WTC11 (cell line): ENCODE measurements around the gene ZDHHC18. TPM values are rescaled to one million over a fixed set of nuclear protein-coding genes. Genes with fewer than 3 reads are reported as not detected.

Experiments
- ATAC-seq: fragments of 200-7000 bp; cut with Tn5 transposase; 2 replicates; pipeline ENCODE4 v1.10.0; 2021; ENCODE audit warnings: mild to moderate bottlenecking, moderate library complexity
- CTCF ChIA-PET: fragments of 300-600 bp; sonication (Branson Sonifier 250); formaldehyde crosslinking; loops from one replicate; lab custom pipeline; 2021; ENCODE audit warnings: antibody characterized with exemption; lab: Charles Lee
- POLR2A ChIA-PET: fragments of 350-600 bp; sonication (Branson Sonifier 250); formaldehyde crosslinking; loops from one replicate; lab custom pipeline; 2021; ENCODE audit warnings: antibody characterized with exemption; lab: Charles Lee
- DNase-seq: peaks from one replicate; pipeline ENCODE4 v3.0.0; 2021; ENCODE audit warnings: low spot score
- H3K27ac Mint-ChIP-seq: 2 replicates; pipeline ENCODE4 v1.8.0; 2021; ENCODE audit warnings: mixed read lengths
- H3K27me3 Mint-ChIP-seq: 2 replicates; pipeline ENCODE4 v1.8.0; 2021; ENCODE audit warnings: low read depth, mild to moderate bottlenecking, moderate library complexity, mixed read lengths
- H3K36me3 Mint-ChIP-seq: 2 replicates; pipeline ENCODE4 v1.8.0; 2021; ENCODE audit warnings: mixed read lengths
- H3K4me1 Mint-ChIP-seq: 2 replicates; pipeline ENCODE4 v1.8.0; 2022; ENCODE audit warnings: mixed read lengths
- H3K4me3 Mint-ChIP-seq: 2 replicates; pipeline ENCODE4 v1.8.0; 2021; ENCODE audit warnings: mild to moderate bottlenecking, moderate library complexity, mixed read lengths
- H3K9me3 Mint-ChIP-seq: 2 replicates; pipeline ENCODE4 v1.8.0; 2021; ENCODE audit warnings: mixed read lengths
- EMX1 ChIP-seq: fragments of 250-450 bp; sonication (Bioruptor Pico); IDR thresholded peaks from 2 replicates; pipeline ENCODE4 v1.8.0; 2021; ENCODE audit warnings: mild to moderate bottlenecking
- FOXJ3 ChIP-seq: sonication (generic); formaldehyde crosslinking; IDR thresholded peaks from 2 replicates; pipeline ENCODE4 v1.9.0; 2021; ENCODE audit warnings: missing genetic modification reagents, mild to moderate bottlenecking, borderline replicate concordance
- FOXK1 ChIP-seq: sonication (generic); formaldehyde crosslinking; IDR thresholded peaks from 2 replicates; pipeline ENCODE4 v1.8.0; 2022; ENCODE audit warnings: mild to moderate bottlenecking, moderate library complexity, missing genetic modification reagents
- FOXP1 ChIP-seq: sonication (generic); formaldehyde crosslinking; IDR thresholded peaks from 2 replicates; pipeline ENCODE4 v1.8.0; 2022; ENCODE audit warnings: missing genetic modification reagents, mild to moderate bottlenecking, moderate library complexity, borderline replicate concordance
- NFYB ChIP-seq: sonication (generic); formaldehyde crosslinking; conservative IDR thresholded peaks from 2 replicates; pipeline ENCODE4 v1.8.0; 2022; ENCODE audit warnings: low read depth, missing genetic modification reagents
- NR1H2 ChIP-seq: sonication (generic); formaldehyde crosslinking; IDR thresholded peaks from 2 replicates; pipeline ENCODE4 v1.9.0; 2021; ENCODE audit warnings: mild to moderate bottlenecking, moderate library complexity, missing genetic modification reagents
- OVOL2 ChIP-seq: fragments of 250-450 bp; sonication (Bioruptor Pico); IDR thresholded peaks from 2 replicates; pipeline ENCODE4 v1.9.0; 2021; ENCODE audit warnings: mild to moderate bottlenecking, borderline replicate concordance
- TCF7 ChIP-seq: sonication (generic); formaldehyde crosslinking; IDR thresholded peaks from 2 replicates; pipeline ENCODE4 v1.8.0; 2022; ENCODE audit warnings: mild to moderate bottlenecking, low read depth, missing genetic modification reagents, moderate library complexity
- TEAD4 ChIP-seq: sonication (generic); formaldehyde crosslinking; IDR thresholded peaks from 2 replicates; pipeline ENCODE4 v1.8.0; 2022; ENCODE audit warnings: mild to moderate bottlenecking, missing genetic modification reagents
- TP53 ChIP-seq: sonication (generic); formaldehyde crosslinking; IDR thresholded peaks from 2 replicates; pipeline ENCODE4 v1.8.1; 2023; ENCODE audit warnings: mild to moderate bottlenecking, missing genetic modification reagents
- ZNF423 ChIP-seq: fragments of 250-450 bp; sonication (Bioruptor Pico); IDR thresholded peaks from 2 replicates; pipeline ENCODE4 v2.1.2; 2022; ENCODE audit warnings: mild to moderate bottlenecking, moderate library complexity
- ZNF671 ChIP-seq: fragments of 250-450 bp; sonication (Bioruptor Pico); IDR thresholded peaks from 2 replicates; pipeline ENCODE4 v1.8.0; 2021; ENCODE audit warnings: mild to moderate bottlenecking
- total RNA-seq: library from RNA; stranded (reverse); gene quantifications from 3 replicates; pipeline ENCODE4 v1.2.3, GENCODE V29; 2021
- TF ChIP-seq, protein P1 (sequence below): sonication (generic); formaldehyde crosslinking; IDR thresholded peaks from 2 replicates; pipeline ENCODE4 v1.8.1; 2023; ENCODE audit warnings: mild to moderate bottlenecking, missing genetic modification reagents, borderline replicate concordance
- TF ChIP-seq, protein P2 (sequence below): sonication (generic); formaldehyde crosslinking; IDR thresholded peaks from 2 replicates; pipeline ENCODE4 v1.8.0; 2022; ENCODE audit warnings: missing genetic modification reagents
- TF ChIP-seq, protein P3 (sequence below): fragments of 250-450 bp; sonication (Bioruptor Pico); IDR thresholded peaks from 2 replicates; pipeline ENCODE4 v1.9.0; 2021; ENCODE audit warnings: moderate library complexity, mild to moderate bottlenecking, inconsistent platforms, borderline replicate concordance
- TF ChIP-seq, protein P4 (sequence below): fragments of 250-450 bp; sonication (Bioruptor Pico); IDR thresholded peaks from 2 replicates; pipeline ENCODE4 v1.9.0; 2021; ENCODE audit warnings: mild to moderate bottlenecking
- TF ChIP-seq, protein P5 (sequence below): sonication (generic); formaldehyde crosslinking; IDR thresholded peaks from 2 replicates; pipeline ENCODE4 v1.8.0; 2023; ENCODE audit warnings: missing genetic modification reagents, mild to moderate bottlenecking, borderline replicate concordance
- TF ChIP-seq, protein P6 (sequence below): fragments of 250-450 bp; sonication (Bioruptor Pico); IDR thresholded peaks from 2 replicates; pipeline ENCODE4 v1.8.0; 2021; ENCODE audit warnings: mild to moderate bottlenecking
- TF ChIP-seq, protein P7 (sequence below): sonication (generic); formaldehyde crosslinking; IDR thresholded peaks from 2 replicates; pipeline ENCODE4 v1.8.1; 2023; ENCODE audit warnings: mild to moderate bottlenecking, missing genetic modification reagents

ZDHHC18 gene
- total RNA-seq, 1 experiment from 2014 or later: 26.5 TPM

DNA sequence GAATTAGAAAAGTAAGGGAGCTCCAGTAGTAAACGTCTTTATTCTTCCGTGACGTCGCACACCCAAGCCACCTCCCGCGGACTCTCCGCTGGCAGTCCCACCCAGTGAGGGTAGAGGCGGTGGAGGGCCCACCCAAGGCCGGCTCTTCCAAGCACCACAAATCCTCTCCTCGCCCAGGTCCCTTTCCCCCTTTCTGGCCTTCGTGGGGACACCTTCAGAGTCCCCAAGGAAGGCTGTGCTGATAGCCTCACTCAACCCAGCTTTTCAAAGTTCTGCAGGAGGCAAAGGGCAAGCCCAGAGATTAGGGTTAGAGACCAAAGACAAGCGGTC, 63.9 kb downstream of the ZDHHC18 start:
- no peaks in the 10 kb centered on the region for H3K27me3 Mint-ChIP-seq
- no peak for DNase-seq
- ATAC-seq: peak; percentile 54
- H3K4me3 Mint-ChIP-seq: peak overlapping the region; percentile 97
- ChIA-PET POLR2A (interaction anchor here (0.7 to 1.8 kb wide), 4 partner anchors 10 to 117 kb away, joined by 3 to 15 read pairs (median 8); partner anchors contain the start of gene GPATCH3), CTCF (interaction anchor here (0.6 to 2.1 kb wide), 10 partner anchors 10 to 352 kb away, joined by 3 to 11 read pairs (median 4); partner anchors contain the start of genes GPATCH3 and NR0B2)
- peak overlapping the region; percentile 87 for H3K27ac Mint-ChIP-seq
- peaks cover 8% of the 10 kb centered on the region for H3K4me1 Mint-ChIP-seq
- H3K9me3 Mint-ChIP-seq: no peaks in the 10 kb centered on the region
- peaks cover 42% of the 10 kb centered on the region for H3K36me3 Mint-ChIP-seq
- no peak for TF ChIP-seq FOXK1 (CRISPR knock-in tag)
- no peak for TF ChIP-seq TCF7 (CRISPR knock-in tag)
- TF ChIP-seq, protein P1, sequence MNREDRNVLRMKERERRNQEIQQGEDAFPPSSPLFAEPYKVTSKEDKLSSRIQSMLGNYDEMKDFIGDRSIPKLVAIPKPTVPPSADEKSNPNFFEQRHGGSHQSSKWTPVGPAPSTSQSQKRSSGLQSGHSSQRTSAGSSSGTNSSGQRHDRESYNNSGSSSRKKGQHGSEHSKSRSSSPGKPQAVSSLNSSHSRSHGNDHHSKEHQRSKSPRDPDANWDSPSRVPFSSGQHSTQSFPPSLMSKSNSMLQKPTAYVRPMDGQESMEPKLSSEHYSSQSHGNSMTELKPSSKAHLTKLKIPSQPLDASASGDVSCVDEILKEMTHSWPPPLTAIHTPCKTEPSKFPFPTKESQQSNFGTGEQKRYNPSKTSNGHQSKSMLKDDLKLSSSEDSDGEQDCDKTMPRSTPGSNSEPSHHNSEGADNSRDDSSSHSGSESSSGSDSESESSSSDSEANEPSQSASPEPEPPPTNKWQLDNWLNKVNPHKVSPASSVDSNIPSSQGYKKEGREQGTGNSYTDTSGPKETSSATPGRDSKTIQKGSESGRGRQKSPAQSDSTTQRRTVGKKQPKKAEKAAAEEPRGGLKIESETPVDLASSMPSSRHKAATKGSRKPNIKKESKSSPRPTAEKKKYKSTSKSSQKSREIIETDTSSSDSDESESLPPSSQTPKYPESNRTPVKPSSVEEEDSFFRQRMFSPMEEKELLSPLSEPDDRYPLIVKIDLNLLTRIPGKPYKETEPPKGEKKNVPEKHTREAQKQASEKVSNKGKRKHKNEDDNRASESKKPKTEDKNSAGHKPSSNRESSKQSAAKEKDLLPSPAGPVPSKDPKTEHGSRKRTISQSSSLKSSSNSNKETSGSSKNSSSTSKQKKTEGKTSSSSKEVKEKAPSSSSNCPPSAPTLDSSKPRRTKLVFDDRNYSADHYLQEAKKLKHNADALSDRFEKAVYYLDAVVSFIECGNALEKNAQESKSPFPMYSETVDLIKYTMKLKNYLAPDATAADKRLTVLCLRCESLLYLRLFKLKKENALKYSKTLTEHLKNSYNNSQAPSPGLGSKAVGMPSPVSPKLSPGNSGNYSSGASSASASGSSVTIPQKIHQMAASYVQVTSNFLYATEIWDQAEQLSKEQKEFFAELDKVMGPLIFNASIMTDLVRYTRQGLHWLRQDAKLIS (CRISPR knock-in tag): no peak
- TF ChIP-seq TP53 (CRISPR knock-in tag): no peak
- TF ChIP-seq FOXJ3 (CRISPR knock-in tag): no peak
- no peak for TF ChIP-seq ZNF671 (CRISPR knock-in tag)
- TF ChIP-seq OVOL2 (CRISPR knock-in tag): no peak
- no peak for TF ChIP-seq ZNF423 (CRISPR knock-in tag)
- TF ChIP-seq, protein P2, sequence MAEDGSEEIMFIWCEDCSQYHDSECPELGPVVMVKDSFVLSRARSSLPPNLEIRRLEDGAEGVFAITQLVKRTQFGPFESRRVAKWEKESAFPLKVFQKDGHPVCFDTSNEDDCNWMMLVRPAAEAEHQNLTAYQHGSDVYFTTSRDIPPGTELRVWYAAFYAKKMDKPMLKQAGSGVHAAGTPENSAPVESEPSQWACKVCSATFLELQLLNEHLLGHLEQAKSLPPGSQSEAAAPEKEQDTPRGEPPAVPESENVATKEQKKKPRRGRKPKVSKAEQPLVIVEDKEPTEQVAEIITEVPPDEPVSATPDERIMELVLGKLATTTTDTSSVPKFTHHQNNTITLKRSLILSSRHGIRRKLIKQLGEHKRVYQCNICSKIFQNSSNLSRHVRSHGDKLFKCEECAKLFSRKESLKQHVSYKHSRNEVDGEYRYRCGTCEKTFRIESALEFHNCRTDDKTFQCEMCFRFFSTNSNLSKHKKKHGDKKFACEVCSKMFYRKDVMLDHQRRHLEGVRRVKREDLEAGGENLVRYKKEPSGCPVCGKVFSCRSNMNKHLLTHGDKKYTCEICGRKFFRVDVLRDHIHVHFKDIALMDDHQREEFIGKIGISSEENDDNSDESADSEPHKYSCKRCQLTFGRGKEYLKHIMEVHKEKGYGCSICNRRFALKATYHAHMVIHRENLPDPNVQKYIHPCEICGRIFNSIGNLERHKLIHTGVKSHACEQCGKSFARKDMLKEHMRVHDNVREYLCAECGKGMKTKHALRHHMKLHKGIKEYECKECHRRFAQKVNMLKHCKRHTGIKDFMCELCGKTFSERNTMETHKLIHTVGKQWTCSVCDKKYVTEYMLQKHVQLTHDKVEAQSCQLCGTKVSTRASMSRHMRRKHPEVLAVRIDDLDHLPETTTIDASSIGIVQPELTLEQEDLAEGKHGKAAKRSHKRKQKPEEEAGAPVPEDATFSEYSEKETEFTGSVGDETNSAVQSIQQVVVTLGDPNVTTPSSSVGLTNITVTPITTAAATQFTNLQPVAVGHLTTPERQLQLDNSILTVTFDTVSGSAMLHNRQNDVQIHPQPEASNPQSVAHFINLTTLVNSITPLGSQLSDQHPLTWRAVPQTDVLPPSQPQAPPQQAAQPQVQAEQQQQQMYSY (CRISPR knock-in tag): no peak
- TF ChIP-seq, protein P3, sequence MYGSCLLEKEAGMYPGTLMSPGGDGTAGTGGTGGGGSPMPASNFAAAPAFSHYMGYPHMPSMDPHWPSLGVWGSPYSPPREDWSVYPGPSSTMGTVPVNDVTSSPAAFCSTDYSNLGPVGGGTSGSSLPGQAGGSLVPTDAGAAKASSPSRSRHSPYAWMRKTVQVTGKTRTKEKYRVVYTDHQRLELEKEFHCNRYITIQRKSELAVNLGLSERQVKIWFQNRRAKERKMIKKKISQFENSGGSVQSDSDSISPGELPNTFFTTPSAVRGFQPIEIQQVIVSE: no peak
- TF ChIP-seq, protein P4, sequence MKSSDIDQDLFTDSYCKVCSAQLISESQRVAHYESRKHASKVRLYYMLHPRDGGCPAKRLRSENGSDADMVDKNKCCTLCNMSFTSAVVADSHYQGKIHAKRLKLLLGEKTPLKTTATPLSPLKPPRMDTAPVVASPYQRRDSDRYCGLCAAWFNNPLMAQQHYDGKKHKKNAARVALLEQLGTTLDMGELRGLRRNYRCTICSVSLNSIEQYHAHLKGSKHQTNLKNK: no peak
- TF ChIP-seq, protein P5, sequence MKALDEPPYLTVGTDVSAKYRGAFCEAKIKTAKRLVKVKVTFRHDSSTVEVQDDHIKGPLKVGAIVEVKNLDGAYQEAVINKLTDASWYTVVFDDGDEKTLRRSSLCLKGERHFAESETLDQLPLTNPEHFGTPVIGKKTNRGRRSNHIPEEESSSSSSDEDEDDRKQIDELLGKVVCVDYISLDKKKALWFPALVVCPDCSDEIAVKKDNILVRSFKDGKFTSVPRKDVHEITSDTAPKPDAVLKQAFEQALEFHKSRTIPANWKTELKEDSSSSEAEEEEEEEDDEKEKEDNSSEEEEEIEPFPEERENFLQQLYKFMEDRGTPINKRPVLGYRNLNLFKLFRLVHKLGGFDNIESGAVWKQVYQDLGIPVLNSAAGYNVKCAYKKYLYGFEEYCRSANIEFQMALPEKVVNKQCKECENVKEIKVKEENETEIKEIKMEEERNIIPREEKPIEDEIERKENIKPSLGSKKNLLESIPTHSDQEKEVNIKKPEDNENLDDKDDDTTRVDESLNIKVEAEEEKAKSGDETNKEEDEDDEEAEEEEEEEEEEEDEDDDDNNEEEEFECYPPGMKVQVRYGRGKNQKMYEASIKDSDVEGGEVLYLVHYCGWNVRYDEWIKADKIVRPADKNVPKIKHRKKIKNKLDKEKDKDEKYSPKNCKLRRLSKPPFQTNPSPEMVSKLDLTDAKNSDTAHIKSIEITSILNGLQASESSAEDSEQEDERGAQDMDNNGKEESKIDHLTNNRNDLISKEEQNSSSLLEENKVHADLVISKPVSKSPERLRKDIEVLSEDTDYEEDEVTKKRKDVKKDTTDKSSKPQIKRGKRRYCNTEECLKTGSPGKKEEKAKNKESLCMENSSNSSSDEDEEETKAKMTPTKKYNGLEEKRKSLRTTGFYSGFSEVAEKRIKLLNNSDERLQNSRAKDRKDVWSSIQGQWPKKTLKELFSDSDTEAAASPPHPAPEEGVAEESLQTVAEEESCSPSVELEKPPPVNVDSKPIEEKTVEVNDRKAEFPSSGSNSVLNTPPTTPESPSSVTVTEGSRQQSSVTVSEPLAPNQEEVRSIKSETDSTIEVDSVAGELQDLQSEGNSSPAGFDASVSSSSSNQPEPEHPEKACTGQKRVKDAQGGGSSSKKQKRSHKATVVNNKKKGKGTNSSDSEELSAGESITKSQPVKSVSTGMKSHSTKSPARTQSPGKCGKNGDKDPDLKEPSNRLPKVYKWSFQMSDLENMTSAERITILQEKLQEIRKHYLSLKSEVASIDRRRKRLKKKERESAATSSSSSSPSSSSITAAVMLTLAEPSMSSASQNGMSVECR (CRISPR knock-in tag): no peak
- no peak for TF ChIP-seq NR1H2 (CRISPR knock-in tag)
- no peak for TF ChIP-seq EMX1 (CRISPR knock-in tag)
- TF ChIP-seq, protein P6, sequence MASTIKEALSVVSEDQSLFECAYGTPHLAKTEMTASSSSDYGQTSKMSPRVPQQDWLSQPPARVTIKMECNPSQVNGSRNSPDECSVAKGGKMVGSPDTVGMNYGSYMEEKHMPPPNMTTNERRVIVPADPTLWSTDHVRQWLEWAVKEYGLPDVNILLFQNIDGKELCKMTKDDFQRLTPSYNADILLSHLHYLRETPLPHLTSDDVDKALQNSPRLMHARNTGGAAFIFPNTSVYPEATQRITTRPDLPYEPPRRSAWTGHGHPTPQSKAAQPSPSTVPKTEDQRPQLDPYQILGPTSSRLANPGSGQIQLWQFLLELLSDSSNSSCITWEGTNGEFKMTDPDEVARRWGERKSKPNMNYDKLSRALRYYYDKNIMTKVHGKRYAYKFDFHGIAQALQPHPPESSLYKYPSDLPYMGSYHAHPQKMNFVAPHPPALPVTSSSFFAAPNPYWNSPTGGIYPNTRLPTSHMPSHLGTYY: no peak
- TF ChIP-seq, protein P7, sequence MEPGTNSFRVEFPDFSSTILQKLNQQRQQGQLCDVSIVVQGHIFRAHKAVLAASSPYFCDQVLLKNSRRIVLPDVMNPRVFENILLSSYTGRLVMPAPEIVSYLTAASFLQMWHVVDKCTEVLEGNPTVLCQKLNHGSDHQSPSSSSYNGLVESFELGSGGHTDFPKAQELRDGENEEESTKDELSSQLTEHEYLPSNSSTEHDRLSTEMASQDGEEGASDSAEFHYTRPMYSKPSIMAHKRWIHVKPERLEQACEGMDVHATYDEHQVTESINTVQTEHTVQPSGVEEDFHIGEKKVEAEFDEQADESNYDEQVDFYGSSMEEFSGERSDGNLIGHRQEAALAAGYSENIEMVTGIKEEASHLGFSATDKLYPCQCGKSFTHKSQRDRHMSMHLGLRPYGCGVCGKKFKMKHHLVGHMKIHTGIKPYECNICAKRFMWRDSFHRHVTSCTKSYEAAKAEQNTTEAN (CRISPR knock-in tag): no peak
- TF ChIP-seq FOXP1 (CRISPR knock-in tag): no peak
- no peak for TF ChIP-seq NFYB (CRISPR knock-in tag)
- TF ChIP-seq TEAD4: no peak
